Activated CD8-positive, alpha-beta memory T cell treated with anti-CD3 and anti-CD28 coated beads, Interleukin-2, amount 50 U/mL, for 4 hours (primary cell): ENCODE results near the gene SLC26A9.
A peak's percentile ranks its signal among the peaks of the same experiment; 100 is the strongest.

Experiments
- DNase-seq: peaks from one replicate; pipeline ENCODE4 v3.0.0-alpha.2; 2020

SLC26A9 gene

GRCh38 chr1:205943245-205943644 lies at the start of gene SLC26A9:
TSS of gene SLC26A9 (minus strand) at chr1:205943456. CDS start at chr1:205935820, 7,636 bp downstream.
- no peak for DNase-seq

- no peak for DNase-seq
Measured at GRCh38 chr1:205992218-205992882, 49.1 kb upstream of the SLC26A9 start.

GRCh38 chr1:205991237-205991636 lies 48.0 kb upstream of the SLC26A9 start:
- no peak for DNase-seq

- no peak for DNase-seq
Measured at GRCh38 chr1:205990226-205990625, 47.0 kb upstream of the SLC26A9 start.

GRCh38 chr1:205989786-205990185 lies 46.5 kb upstream of the SLC26A9 start:
- no peak for DNase-seq

GRCh38 chr1:205988585-205988995 lies 45.3 kb upstream of the SLC26A9 start:
- DNase-seq, result no peak

GRCh38 chr1:205986861-205987260 lies 43.6 kb upstream of the SLC26A9 start:
- DNase-seq, result no peak

- no peak for DNase-seq
Measured at GRCh38 chr1:205986292-205986691, 43.0 kb upstream of the SLC26A9 start.

GRCh38 chr1:205985330-205986005 lies 42.2 kb upstream of the SLC26A9 start:
- no peak for DNase-seq

GRCh38 chr1:205983925-205984725 lies 40.9 kb upstream of the SLC26A9 start:
- no peak for DNase-seq

- DNase-seq, result no peak
Measured at GRCh38 chr1:205981257-205981656, 38.0 kb upstream of the SLC26A9 start.

- no peak for DNase-seq
Measured at GRCh38 chr1:205980237-205980870, 37.1 kb upstream of the SLC26A9 start.

- no peak for DNase-seq
Measured at GRCh38 chr1:205979301-205979700, 36.0 kb upstream of the SLC26A9 start.

GRCh38 chr1:205978676-205979075 lies 35.4 kb upstream of the SLC26A9 start:
- no peak for DNase-seq

GRCh38 chr1:205977402-205978014 lies 34.3 kb upstream of the SLC26A9 start:
- peak; percentile 76 for DNase-seq

- no peak for DNase-seq
Measured at GRCh38 chr1:205976708-205977401, 33.6 kb upstream of the SLC26A9 start.

GRCh38 chr1:205976036-205976435 lies 32.8 kb upstream of the SLC26A9 start:
- DNase-seq, result no peak

- DNase-seq, result no peak
Measured at GRCh38 chr1:205975387-205975998, 32.2 kb upstream of the SLC26A9 start.

GRCh38 chr1:205974712-205975111 lies 31.5 kb upstream of the SLC26A9 start:
- DNase-seq, result no peak

GRCh38 chr1:205973377-205974232 lies 30.3 kb upstream of the SLC26A9 start:
- DNase-seq, result no peak
